ENCODE data around the gene CACNG6.

GRCh38 chr19:54029930-54030490 is 38.6 kb downstream of the CACNG6 start:
- TF ChIP-seq CTCF (conservative IDR thresholded peaks at IDR 0.05; ENCODE audit: low read depth, low read length) (peak; percentile 80), EZH2phosphoT487 (IDR thresholded peaks at IDR 0.05; ENCODE audit: borderline replicate concordance, low read length) (no peak), EZH2 (IDR thresholded peaks at IDR 0.05; ENCODE audit: low read length, unreplicated experiment) (no peak)
